Measurements from ENCODE around the gene OVCH2.
"Not testable (repeated sequence)": the region's sequence is repeated elsewhere in the genome, so short reads cannot be mapped to it uniquely, and the experiment has no call there.

Gene OVCH2

GRCh38 chr11:7706377-7706776 lies at the start of gene OVCH2:
OVCH2 (minus strand) TSS chr11:7706477; CDS start chr11:7706394, 83 bp downstream.
- H3K36me3 ChIP-seq (ENCODE audit: insufficient read depth, low read length), result no peaks in the 10 kb centered on the region
- no peak within 1 kb of the TSS for H3K27ac ChIP-seq
- no peaks in the 10 kb centered on the region for H3K9me3 ChIP-seq (ENCODE audit: low read depth, low read length)
- no peak within 1 kb of the TSS for H3K4me3 ChIP-seq
- no peak for DNase-seq (ENCODE audit: low read depth, low spot score)
- H3K9ac ChIP-seq (ENCODE audit: insufficient read length), result no peak within 1 kb of the TSS
- no peak for TF ChIP-seq POLR2AphosphoS5 (IDR thresholded peaks at IDR 0.05; ENCODE audit: borderline replicate concordance, low read depth, low read length)
- no peak for TF ChIP-seq FOXP2 (optimal IDR thresholded peaks at IDR 0.05; ENCODE audit: control extremely low read depth, extremely low read length, insufficient read depth)
- TF ChIP-seq EZH2 (IDR thresholded peaks at IDR 0.05), result no peak

DNA sequence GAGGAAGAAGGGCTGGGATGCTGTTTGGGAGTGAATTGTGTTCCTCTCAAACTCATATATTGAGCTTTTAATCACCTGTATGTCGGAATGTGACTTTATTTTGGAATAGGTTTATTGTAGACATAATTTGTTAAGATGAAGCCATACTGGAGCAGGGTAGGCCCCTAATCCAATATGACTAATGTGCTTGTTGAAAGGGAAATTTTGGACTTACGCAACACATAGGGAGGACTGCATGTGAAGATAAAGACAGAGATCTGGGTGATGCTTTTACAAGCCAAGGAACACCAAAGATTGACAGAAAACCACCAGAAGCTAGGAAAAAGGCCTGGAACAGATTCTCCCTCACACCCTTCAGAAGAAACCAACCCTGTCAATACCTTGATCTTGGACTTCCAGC lies 43.2 kb upstream of the OVCH2 start:
- no peak overlapping the region for H3K4me3 ChIP-seq
- H3K27ac ChIP-seq, result no peak overlapping the region
- H3K36me3 ChIP-seq (ENCODE audit: insufficient read depth, low read length), result no peaks in the 10 kb centered on the region
- H3K9me3 ChIP-seq (ENCODE audit: low read depth, low read length), result no peaks in the 10 kb centered on the region
- H3K9ac ChIP-seq (ENCODE audit: insufficient read length), result no peak overlapping the region
- DNase-seq (ENCODE audit: low read depth, low spot score), result no peak
- TF ChIP-seq EZH2 (IDR thresholded peaks at IDR 0.05) (no peak), FOXP2 (optimal IDR thresholded peaks at IDR 0.05; ENCODE audit: control extremely low read depth, extremely low read length, insufficient read depth) (no peak), POLR2AphosphoS5 (IDR thresholded peaks at IDR 0.05; ENCODE audit: borderline replicate concordance, low read depth, low read length) (no peak)

DNA sequence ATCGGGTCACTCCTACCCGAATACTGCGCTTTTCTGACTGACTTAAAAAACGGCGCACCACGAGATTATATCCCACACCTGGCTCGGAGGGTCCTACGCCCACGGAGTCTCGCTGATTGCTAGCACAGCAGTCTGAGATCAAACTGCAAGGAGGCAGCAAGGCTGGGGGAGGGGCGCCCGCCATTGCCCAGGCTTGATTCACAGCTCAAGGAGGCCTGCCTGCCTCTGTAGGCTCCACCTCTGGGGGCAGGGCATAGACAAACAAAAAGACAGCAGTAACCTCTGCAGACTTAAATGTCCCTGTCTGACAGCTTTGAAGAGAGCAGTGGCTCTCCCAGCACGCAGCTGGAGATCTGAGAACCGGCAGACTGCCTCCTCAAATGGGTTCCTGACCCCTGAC lies 28.5 kb upstream of the OVCH2 start:
- not testable (repeated sequence) for DNase-seq (ENCODE audit: low read depth, low spot score); H3K27ac ChIP-seq; H3K4me3 ChIP-seq; H3K9me3 ChIP-seq (ENCODE audit: low read depth, low read length); H3K9ac ChIP-seq (ENCODE audit: insufficient read length); H3K36me3 ChIP-seq (ENCODE audit: insufficient read depth, low read length)

GRCh38 chr11:7714786-7715185 lies 8.5 kb upstream of the OVCH2 start:
- no peak overlapping the region for H3K9ac ChIP-seq (ENCODE audit: insufficient read length)
- TF ChIP-seq FOXP2 (optimal IDR thresholded peaks at IDR 0.05; ENCODE audit: control extremely low read depth, extremely low read length, insufficient read depth), result no peak
- TF ChIP-seq POLR2AphosphoS5 (IDR thresholded peaks at IDR 0.05; ENCODE audit: borderline replicate concordance, low read depth, low read length), result no peak
- no peak for TF ChIP-seq EZH2 (IDR thresholded peaks at IDR 0.05)
- H3K9me3 ChIP-seq (ENCODE audit: low read depth, low read length), result no peaks in the 10 kb centered on the region
- H3K4me3 ChIP-seq, result no peak overlapping the region
- DNase-seq (ENCODE audit: low read depth, low spot score), result no peak
- H3K27ac ChIP-seq, result no peak overlapping the region
- H3K36me3 ChIP-seq (ENCODE audit: insufficient read depth, low read length), result no peaks in the 10 kb centered on the region

DNA sequence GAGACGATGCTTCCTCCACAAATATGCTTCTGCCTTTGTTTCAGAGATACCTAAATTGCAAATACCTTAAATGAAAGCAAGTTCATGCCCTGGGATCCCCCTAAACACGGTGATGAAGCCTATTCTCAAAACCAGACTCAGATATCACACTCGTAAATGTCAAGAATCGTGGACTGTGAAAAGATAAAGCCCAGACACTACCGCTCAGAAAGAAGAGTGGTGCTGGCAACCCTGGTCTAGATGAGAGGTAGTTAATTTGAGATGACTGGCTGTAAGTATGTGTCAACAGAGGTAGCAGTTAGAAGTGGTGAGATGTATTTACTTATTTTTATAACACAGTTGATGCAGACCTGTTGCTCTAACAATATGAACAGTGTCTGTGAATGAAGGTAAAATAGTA lies 2.5 kb downstream of the OVCH2 start:
- TF ChIP-seq FOXP2 (optimal IDR thresholded peaks at IDR 0.05; ENCODE audit: control extremely low read depth, extremely low read length, insufficient read depth), result no peak
- TF ChIP-seq POLR2AphosphoS5 (IDR thresholded peaks at IDR 0.05; ENCODE audit: borderline replicate concordance, low read depth, low read length), result no peak
- TF ChIP-seq EZH2 (IDR thresholded peaks at IDR 0.05), result no peak
- no peak overlapping the region for H3K4me3 ChIP-seq

GRCh38 chr11:7696424-7696823 lies 9.9 kb downstream of the OVCH2 start:
- H3K36me3 ChIP-seq (ENCODE audit: insufficient read depth, low read length), result no peaks in the 10 kb centered on the region
- H3K27ac ChIP-seq, result no peak overlapping the region
- DNase-seq (ENCODE audit: low read depth, low spot score), result no peak
- H3K9ac ChIP-seq (ENCODE audit: insufficient read length), result no peak overlapping the region
- no peak for TF ChIP-seq EZH2 (IDR thresholded peaks at IDR 0.05)
- no peaks in the 10 kb centered on the region for H3K9me3 ChIP-seq (ENCODE audit: low read depth, low read length)
- H3K4me3 ChIP-seq, result no peak overlapping the region

More for the DNA sequence above, 2.5 kb downstream of the OVCH2 start:
- no peak overlapping the region for H3K9ac ChIP-seq (ENCODE audit: insufficient read length)
- H3K36me3 ChIP-seq (ENCODE audit: insufficient read depth, low read length), result no peaks in the 10 kb centered on the region
- H3K9me3 ChIP-seq (ENCODE audit: low read depth, low read length), result no peaks in the 10 kb centered on the region
- DNase-seq (ENCODE audit: low read depth, low spot score), result no peak
- no peak overlapping the region for H3K27ac ChIP-seq

- no peak for TF ChIP-seq POLR2AphosphoS5 (IDR thresholded peaks at IDR 0.05; ENCODE audit: borderline replicate concordance, low read depth, low read length)
- Histone ChIP-seq H3K4me3 (no peak overlapping the region), H3K27ac (no peak overlapping the region), H3K9ac (ENCODE audit: insufficient read length) (no peak overlapping the region), H3K9me3 (ENCODE audit: low read depth, low read length) (no peaks in the 10 kb centered on the region), H3K36me3 (ENCODE audit: insufficient read depth, low read length) (no peaks in the 10 kb centered on the region)
- DNase-seq (ENCODE audit: low read depth, low spot score), result no peak
These were observed 12.0 kb downstream of the OVCH2 start for GRCh38 chr11:7694235-7694634.

DNA sequence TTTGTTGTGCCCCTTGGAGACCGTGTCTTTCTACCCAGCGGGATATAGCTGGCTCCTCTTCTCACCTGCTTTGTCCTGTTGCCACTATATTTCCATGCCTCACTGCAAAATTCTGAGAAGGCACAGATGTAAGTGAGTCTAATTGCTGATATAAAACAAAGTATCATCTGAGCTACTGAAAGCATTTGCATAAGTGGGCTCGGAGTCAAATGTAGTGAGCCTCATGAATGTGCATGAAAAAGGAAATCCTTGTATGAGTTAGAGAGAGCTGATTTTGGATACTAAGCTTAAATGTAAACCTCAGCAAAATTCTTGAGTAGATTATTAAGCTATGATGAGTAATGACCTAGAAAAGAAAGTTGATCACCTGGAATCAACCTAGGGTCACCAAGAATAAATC lies 13.9 kb downstream of the OVCH2 start:
- no peak for TF ChIP-seq EZH2 (IDR thresholded peaks at IDR 0.05)
- no peak for TF ChIP-seq FOXP2 (optimal IDR thresholded peaks at IDR 0.05; ENCODE audit: control extremely low read depth, extremely low read length, insufficient read depth)
- TF ChIP-seq POLR2AphosphoS5 (IDR thresholded peaks at IDR 0.05; ENCODE audit: borderline replicate concordance, low read depth, low read length), result no peak
- no peak overlapping the region for H3K9ac ChIP-seq (ENCODE audit: insufficient read length)
- no peak overlapping the region for H3K4me3 ChIP-seq
- H3K9me3 ChIP-seq (ENCODE audit: low read depth, low read length), result no peaks in the 10 kb centered on the region
- DNase-seq (ENCODE audit: low read depth, low spot score), result no peak
- H3K27ac ChIP-seq, result no peak overlapping the region
- H3K36me3 ChIP-seq (ENCODE audit: insufficient read depth, low read length), result no peaks in the 10 kb centered on the region

DNA sequence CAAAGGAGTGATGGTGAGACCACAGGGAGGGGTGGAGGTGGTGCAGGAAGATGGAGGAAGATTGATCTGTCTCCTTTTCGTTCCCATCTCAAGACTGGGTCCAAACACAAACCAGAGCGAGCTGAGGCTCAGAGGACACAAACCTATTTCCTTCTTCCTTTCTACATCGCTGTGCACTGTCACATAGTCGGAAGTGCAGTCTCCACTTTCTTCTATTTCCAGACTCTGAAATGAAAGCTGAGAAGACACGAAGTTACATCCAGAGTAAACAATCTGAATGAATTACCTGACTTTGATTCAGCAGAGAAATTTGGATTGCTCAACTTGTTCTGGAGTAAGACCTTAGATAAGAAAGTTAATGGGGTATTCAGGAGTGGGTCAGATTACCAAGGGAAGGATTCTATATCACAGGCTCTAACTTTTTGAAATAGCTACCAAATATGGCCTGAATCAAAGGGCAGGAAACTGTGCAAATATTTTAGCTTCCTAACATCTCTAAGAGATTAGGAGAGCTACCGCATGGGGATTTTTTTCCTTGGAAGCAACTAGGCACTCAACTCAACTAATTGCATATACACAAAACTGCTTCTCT lies 14.4 kb downstream of the OVCH2 start:
- Histone ChIP-seq H3K4me3 (no peak overlapping the region), H3K9me3 (ENCODE audit: low read depth, low read length) (no peaks in the 10 kb centered on the region), H3K27ac (no peak overlapping the region), H3K36me3 (ENCODE audit: insufficient read depth, low read length) (no peaks in the 10 kb centered on the region), H3K9ac (ENCODE audit: insufficient read length) (no peak overlapping the region)
- TF ChIP-seq FOXP2 (optimal IDR thresholded peaks at IDR 0.05; ENCODE audit: control extremely low read depth, extremely low read length, insufficient read depth), result no peak
- TF ChIP-seq EZH2 (IDR thresholded peaks at IDR 0.05), result no peak
- no peak for TF ChIP-seq POLR2AphosphoS5 (IDR thresholded peaks at IDR 0.05; ENCODE audit: borderline replicate concordance, low read depth, low read length)
- DNase-seq (ENCODE audit: low read depth, low spot score), result no peak

Data from SK-N-MC (cell line).